SW480 (cell line): Measurements from ENCODE around the gene FLNB.

Experiments used
- DNase-seq: peaks from one replicate; pipeline ENCODE4 v3.0.0-alpha.2; 2016; ENCODE audit warnings: low spot score

The FLNB gene

DNA sequence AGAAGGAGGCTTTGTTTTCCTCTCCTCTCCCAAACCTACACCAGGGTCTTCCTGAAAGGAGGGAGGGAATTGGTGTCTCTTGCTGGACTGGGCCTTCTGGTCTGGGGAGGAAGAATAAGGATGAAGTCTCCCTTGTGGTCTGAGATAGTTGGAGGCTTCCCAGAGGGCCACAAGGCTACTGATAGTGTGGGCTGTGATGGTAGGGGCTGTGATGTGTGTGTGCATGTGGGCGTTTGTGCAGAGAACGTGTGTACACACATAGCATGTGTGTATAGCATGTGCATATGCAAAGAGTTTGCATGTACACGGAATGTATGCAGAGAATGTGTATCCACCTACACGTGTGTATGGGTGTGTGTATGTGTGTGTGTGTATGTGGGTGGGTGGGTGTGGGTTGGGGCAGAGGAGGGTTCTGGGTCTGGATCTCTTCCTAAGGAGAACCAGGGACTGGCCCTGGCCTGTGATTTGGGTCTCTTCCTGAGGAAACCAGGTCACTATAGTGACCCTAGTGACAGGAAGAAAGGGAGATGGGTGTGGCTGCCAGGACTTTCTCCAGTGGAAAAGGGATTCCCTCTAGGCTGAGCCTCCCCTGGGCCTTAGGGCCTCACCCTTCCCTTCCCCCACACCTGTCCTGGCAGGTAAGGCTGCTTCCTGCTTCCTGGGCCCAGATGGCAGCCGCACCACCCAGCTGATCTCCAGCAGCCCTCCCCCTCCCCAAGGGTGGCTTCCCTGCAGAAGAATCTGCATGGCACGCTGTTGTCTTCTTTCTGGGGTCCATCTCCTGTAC is 1.7 kb downstream of the FLNB start:
- DNase-seq, result no peak

DNA sequence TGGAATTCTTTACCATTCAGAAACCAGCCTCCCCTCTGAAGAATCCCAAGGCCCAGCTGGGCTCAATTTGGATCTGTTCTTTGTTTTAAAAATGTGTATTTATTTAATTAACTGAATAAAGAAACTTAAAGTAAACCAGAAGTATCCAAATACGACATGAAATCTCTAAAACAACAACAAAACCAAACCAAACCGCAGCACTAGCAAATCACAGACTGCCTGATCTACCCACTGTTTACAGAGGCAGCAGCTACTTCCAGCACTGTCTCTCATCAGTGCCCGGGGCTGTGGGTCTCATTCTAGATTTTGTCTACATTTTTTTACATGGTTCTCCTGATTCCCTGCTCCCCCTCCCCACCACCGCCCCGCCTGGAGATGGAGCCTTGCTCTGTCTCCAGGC is 2.3 kb downstream of the FLNB start:
- no peak for DNase-seq

DNA sequence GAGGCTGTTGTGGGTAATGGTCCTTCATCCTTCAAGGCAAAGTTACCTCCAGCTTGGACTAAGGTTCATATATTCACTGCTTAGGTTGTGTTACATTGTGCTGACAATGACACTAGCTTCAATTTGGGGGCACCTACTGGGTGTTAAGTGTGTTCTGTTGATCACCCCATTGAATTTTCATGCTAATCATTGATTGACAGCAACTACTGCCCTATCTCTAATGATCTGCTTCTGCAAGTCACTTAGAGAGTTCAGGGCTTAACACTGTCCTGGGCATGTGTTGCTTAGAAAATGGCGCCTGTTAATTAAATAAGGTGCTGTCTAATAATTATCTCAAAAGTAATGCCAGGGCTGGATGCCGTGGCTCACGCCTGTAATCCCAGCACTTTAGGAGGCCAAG is 3.4 kb downstream of the FLNB start:
- no peak for DNase-seq

DNA sequence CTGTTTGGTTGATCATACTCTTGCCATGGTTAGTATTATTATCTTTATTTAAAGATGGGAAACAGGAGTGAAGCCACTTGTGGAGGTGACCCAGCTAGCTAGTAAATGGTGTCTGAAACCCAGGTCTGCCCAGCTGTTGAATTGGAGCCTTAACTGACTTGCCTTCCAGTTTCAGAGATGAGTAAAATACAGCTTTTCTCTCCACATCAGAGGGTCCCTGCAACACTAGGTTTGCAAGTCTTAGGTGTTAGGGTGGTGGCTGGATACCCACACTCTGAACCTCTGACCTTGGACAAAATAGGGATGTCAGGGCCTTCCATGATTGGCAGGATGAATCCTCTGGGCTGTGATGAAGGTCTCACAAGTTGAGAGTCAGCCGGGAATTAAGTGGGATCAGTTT is 4.1 kb downstream of the FLNB start:
- no peak for DNase-seq

DNA sequence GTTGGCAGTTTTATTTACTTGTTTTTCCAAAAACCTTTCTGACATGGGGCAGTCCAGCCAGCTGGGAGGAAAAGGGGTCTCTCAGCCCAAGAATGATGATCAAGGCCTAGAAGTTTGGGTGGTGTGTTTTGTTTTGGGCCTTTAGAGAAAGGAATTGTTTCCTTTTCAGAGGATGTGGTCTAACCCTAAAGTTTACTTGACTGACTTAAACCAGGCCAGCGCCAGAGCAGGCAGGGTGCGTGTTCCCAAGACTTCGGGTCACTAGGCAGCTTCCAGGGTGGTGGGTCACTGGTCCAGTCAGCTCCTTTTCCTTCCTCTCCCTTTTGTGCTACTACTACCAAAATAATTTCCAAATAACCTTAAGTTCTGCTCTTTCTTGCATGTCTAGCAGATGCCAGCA is 4.9 kb downstream of the FLNB start:
- no peak for DNase-seq

DNA sequence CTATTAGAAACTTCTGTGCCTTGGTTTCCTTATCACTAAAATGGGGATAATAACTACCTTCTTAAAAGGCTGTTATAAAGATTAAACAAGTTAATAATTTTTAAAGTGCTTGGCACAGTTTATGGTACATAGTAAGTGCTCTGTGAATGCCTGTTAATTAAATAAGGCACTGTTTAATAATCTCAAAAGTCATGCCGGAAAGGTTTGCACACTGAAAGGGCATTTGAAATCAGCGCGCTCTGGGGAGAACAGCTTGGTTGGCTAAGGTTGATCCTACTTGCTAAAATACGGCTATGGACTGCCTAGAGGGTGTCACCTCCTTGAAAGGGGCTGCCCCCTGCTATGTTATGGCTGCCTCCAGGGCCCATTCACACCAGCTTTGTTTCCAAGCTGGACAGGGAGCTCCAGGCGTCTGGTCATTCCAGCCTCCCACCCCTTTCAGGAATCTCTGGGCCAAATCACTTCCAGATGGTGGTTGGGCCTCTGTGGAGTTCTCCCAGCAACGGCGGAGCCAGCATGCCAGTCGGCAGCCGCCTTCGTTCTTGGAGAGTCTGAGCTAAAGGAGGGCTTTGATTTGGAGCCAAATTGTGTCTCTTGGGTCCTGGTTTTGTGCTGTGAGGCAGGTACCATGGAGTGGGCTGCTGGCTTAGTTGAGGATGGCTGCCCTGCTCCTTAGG is 5.9 kb downstream of the FLNB start:
- DNase-seq, result no peak

DNA sequence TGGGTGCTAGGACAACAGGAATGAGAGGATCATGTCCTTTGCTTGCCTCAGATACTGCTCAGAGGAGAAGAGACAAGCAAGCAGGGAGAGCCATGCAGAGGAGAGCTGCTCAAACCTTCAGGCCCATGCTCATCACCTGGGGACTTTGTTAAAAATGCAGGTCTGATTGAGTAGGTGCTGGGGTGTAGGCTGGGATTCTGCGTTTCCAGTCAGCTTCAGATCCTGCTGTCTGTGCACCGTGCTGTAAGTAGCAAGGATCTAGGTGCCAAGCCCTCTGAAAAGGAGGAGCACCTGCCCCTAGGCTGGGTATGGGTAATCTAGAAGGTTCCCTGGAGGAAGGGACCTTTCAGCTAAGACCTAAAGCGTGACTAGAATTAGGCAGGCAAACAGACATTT is 7.3 kb downstream of the FLNB start:
- DNase-seq, result no peak

DNA sequence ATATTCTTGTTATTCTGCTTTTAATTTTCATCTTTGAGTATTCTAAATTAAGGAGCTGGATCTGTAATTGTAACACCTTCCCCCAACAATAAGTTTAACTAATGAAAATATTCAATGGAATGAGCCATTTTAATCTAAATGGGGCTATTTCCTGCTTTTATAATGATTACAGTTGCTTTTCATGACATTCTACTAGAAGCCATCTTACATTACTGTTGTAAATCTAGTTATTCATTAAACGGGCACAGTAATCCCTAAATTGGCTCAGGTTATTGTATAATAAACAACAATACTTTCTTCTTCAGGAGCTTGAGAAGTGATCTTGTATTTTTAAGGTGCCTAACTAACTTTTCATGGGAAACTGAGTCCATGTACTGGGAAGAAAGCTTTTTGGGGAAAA is 8.5 kb downstream of the FLNB start:
- DNase-seq, result no peak

DNA sequence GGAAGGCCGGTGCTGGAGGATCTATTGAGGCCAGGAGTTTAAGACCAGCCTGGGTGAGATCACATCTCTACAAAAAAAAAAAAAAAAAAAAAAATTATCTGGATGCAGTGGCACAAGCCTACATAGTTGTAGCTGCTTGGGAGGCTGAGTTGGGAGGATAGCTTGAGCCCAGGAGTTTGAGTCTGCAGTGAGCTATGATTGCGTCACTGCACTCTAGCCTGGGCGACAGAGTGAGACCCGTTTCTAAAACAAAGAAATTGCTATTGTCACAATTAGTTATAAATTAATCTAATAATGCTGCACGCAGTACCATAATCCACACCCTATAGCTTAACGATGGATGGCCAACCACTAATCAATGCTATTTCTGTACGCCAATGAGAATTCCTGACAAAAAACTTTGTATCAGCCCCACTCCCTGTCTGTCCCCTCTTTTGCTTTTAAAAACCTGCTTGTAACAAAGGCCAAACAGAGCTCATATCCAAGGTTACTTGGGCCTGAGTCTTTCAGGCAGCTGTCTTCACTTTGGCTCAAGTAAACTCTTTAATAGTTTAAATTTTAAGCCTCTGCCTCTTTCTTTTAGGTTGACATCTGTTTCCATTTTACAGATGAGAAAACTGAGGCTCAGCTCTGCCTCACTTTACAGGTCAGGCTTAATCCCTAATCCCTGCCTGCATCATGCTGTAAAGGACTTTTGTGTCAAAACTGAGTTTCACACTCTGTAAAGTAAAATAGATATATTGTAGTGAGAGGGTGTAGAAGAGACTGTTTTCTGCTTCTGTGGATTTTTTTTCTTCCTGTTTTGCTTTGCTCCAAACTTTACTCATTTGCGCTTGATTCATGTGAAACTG is 10.9 kb downstream of the FLNB start:
- DNase-seq, result no peak

DNA sequence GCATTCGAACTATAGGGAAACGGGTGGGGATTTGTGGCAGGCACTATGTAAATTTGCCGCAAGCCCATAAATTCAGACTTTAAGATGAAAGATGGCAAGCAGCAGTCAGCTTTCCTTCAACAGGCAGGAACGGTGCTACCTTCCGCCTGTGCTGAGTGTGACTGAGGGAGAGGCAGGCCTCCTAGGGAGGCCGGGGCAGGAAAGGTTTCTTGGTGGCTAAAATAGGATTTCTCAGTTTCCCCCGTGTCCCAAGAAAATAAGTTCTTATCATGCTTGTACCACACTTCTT is 12.5 kb downstream of the FLNB start:
- no peak for DNase-seq

DNA sequence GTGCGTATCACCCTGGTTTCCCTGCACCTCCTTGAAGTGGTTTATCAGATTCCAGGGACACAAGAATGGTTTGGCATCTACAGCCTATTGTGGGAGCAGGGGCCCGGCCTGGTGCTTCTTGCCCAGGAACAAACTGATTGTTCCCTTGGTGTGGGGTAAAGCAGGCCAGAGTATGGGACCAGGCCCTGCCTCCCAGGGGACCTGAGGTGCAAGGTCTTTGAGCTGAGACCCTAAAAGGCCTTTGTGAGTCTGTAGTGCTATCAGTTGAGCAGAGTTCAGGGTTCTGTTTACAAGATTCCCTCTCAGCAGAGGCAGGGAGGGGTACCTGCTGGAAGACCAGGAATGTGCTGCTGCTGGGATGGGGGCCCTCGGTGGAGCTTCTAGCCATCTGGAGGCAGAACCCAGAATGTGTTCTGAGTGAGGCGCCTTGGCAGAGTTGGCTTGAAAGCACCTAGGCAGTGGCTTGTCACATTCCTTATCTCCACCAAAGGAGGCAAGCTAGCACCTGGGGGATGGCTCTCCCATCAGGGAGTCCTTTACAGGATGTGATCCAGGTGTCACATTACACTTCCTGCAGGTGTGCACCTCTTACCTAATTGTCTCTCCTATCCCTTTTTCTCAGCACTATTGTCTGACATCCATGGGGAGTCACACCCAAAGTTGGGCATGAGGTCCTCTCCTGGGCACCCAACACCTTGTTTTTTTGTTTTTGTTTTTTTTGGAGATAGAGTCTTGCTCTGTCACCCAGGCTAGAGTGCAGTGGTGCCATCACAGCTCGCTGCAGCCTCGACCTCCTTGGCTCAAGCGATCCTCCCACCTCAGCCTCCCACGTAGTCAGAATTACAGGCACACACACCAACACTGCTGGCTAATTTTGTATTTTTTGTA is 13.1 kb downstream of the FLNB start:
- peak; percentile 69 for DNase-seq

DNA sequence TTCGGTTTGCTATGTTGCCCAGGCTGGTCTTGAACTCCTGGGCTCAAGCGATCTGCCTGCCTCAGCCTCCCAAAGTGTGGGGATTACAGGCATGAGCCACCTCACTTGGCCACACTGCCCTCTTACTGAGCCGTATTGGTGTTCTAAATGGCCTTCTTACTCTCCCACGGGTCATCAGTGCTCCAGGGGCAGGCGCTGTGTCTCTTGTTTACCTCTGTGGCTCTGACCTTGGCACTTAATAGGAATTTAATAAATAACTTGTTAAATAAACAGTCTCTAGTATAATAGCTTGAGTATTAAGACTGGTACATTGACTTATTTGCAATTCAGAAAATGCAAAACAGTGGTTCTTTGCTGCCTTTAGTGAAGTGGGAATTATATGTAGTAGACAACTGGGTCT is 13.7 kb downstream of the FLNB start:
- DNase-seq, result no peak

DNA sequence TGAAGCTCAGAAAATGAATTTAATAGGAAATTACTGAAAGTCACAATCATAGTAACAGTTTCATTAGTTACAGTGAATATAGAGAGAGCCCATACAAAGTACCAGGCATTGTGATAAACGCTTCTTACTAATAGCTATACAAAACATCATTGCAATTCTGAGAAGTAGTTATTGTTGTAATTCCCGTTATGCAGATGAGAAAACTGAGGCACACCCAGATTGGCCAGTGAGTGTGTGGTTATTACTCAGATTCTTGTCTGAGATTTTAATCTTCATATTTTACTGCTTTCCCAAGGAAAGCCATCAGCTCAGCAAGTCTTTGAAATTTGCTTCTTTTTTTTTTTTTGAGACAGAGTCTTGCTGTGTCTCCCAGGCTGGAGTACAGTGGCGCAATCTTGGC is 14.3 kb downstream of the FLNB start:
- DNase-seq, result no peak

DNA sequence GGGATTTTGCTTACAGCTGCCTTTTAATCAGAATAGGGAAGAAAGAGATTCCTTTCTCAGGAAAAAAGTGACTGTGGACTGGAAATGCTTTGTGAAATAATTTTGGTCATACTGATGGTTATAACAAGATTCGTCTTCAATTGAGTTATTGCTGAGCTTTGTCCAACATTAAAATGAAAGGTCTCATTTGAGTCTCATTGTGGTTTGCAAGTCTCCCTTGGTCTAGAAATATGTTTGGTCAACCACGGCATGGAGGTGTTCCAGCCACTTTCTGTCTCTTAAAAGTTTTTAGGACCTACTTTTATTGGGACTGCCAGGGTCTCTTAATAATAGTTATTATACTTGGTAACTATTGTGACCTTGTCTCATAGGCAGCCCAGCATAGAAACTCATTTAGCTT is 15.3 kb downstream of the FLNB start:
- DNase-seq, result no peak

DNA sequence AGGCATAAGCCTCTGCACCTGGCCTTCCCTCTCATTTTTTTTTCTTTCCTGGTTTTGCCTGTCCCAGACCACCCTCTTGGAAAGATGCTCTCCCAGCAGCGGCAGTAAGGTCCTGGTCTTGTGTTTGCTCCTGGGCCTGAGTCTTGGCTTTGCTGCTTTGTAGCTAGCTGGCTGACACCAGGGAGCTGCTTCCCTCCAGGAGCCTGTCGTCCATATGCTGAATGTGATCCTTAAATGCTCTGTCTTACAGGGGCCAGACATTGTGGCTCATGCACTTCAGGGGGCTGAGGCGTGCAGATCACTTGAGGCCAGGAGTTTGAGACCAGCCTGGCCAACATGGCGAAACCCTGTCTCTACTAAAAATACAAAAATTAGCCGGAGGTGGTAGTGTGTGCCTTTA is 17.2 kb downstream of the FLNB start:
- no peak for DNase-seq

DNA sequence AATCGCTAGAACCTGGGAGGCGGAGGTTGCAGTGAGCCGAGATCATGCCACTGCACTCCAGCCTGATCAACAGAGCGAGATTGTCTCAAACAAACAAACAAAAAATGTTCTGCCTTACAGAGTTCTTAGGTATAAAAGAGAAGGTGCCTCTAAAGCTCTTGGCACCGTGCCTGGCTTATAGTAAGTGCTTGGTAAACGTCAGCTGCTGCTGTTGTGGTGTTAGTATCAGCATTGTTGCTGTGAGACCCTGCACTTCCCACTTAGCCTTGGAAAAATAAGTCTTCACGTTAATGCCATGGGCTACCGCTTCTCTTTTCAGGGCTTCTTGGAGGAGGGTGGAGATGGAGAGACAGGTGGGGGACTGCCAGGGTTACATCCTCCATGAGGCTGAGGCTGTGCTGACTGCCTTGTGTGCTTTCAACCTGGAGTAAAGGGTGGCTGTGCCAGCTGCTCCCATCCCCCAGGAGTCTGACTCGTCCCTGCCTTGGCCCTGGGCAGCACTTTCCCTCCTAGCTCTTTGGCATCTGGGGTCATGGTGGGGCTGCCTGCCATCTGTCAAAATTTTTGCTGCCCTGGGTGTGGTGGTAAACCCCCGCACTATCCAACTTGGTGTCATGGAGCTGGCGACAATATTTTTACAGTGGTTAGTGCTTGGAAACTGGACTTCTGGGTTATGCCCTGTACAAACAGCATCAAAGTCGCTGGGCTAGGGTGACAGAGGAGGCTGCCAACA is 17.8 kb downstream of the FLNB start:
- no peak for DNase-seq

DNA sequence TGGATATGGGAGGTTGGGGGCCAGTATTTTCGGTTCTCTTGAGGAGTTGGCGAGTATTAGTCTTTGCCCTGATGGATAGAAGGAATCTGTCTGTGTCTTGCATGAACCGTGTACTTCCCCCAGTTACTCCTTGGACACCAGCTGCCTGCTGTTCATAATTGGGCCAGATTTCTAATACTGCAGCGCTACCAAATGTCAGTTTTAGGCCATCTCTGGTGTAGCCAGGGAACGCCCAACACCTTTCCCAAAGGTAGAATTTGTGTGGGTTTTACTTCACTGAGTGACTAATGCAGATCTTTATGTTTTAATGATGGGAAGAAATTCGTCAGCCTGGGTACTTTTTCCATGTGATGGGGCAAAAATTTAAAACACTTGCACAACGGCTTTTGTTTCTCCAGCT is 18.4 kb downstream of the FLNB start:
- DNase-seq, result no peak

DNA sequence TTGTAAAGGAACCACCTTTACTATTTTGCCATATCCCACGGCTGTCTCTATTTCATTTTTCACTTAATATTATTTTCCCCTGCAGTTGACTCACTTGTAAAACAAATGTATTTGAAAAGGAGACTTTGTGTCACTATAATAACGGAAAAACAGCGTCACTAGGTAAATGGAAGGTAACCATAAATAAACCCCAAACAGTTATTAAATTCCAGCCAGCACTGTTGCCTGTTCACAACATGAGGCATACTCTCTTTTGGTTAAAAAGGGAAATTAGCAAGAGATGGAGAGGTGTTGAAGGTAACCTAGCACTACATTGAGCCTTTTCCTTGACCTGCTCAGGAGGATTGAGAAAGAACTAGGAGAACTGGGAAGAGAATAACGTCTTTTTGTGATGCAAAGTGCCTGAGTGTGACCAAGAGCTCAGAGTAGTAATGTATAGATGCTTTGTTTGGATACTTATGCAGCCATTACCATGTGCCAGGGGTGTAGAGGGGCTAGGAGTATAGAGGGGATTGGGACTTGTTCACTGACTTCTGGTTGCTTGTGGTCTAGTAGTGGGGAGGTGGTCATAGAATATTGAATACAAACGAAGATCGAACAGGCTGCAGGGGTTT is 19.6 kb downstream of the FLNB start:
- DNase-seq, result no peak

DNA sequence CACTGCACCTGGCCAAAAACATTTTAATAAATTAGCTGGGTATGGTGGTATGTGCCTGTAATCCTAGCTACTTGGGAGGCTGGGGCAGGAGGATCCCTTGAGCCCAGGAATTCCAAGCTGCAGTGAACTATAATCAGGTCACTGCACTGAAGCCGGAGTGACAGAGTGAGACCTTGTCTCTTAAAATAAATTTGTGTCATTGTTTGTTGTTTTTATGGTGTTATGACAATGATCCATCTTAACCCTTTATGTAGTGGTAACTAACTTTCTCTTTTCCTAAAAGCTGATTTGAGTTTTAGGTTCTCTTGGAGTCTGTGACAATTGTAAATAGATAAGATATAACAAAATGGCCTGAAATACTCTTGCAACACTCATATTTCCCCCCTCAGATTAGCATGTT is 20.7 kb downstream of the FLNB start:
- no peak for DNase-seq

DNA sequence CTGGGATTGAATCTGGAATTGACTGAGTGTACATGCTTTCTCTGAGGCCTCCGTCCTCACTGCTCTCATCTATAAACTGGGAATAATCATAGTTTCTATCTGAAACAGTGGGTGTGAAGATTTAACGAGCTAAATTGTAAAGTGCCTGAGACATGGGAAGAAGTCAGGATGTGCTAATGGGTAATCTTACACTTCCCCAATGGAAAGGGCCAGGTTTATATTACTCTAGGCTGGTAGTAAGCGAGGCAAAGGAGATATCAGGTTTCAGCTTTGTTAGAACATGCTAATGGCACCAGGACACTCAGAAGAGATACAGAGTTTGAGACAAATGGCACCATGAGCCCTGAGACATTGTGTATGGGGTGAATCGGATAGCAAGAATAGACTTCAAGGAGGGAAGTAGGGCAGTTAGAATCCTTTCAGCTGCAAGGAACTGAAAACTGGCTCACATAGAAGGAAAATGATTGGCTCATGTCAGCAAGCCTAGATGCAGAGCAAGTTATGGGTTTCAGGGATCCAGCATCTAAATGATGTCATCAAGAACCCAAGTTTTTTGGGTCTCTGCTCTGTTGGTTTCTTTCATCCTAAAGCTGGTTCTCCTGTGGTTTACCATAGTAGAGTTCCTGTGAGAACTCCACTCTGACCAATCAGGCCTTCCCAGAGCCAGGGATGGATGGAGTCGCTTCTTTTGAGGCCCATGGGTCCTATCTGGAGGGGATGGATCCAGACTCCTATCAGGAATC is 21.8 kb downstream of the FLNB start:
- DNase-seq, result no peak
